Cortex of kidney (tissue), 1 donor: ENCODE results near the gene TAOK2.
"Not testable (repeated sequence)": the region's sequence is repeated elsewhere in the genome, so short reads cannot be mapped to it uniquely, and the experiment has no call there.

Experiments
- DNase-seq: peaks from one replicate; lab custom pipeline; 2025; lab: John Stamatoyannopoulos, UW

Gene TAOK2

DNA sequence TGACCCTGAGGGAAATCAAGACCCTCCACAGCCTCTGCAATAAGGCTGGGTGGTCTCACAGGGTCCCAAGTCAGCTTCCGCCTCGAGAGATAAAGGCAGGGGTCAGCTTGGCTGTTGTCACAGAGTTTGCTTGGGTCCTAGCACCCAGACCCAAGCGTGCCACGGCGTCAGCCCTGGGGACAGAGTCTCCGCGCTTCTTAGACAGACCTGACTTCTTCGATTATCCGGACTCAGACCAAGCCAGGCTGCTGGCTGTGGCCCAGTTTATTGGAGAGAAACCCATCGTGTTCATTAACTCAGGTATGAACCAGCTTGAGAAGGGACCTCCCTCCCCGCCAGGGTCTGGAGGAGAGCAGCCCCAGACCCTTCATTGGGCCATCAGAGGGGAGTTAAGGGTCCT, 49.9 kb downstream of the TAOK2 start:
- DNase-seq: no peak

- no peak for DNase-seq
These were observed 50.8 kb downstream of the TAOK2 start for GRCh38 chr16:30024451-30024850.

DNA sequence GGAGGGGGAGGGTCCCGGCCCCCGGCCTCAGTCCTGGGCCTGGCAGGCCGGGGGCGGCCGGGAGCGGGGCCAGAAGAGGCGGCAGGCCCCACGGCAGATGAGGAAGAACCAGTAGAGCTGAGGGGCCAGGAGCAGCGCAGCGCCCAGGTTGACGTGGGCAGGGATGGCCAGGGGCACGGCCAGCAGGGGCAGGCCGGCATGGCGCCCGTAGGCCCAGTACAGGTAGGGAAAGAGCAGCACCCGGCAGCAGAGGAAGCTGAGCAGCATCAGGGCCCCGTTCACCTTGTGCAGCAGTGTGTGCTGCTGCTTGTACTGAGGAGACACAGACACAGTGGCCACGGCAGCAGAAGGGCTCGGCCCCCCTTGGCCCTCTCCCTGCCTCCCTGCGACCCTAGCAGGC, 51.5 kb downstream of the TAOK2 start:
- no peak for DNase-seq

- DNase-seq: no peak
These were observed 51.9 kb downstream of the TAOK2 start for GRCh38 chr16:30025574-30025973.

DNA sequence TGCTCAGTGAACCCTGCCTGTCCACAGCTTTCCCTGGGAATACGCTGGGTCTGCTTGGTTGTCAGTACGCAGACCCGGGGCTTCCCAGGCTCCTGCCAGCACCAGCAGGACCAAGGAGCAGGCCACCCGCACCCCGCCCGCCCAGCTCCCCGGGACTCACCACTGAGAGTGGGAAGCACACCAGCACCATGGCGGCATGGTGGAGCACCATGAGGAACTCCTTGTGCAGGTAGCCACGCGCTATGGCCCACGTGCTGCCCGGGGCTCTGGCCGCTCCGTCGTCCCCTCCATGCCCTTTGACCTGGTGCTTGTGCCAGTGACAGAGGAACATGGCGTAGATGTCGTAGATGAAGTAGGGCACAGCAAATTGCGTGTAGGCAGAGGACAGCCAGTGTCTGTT, 52.8 kb downstream of the TAOK2 start:
- DNase-seq: no peak

DNA sequence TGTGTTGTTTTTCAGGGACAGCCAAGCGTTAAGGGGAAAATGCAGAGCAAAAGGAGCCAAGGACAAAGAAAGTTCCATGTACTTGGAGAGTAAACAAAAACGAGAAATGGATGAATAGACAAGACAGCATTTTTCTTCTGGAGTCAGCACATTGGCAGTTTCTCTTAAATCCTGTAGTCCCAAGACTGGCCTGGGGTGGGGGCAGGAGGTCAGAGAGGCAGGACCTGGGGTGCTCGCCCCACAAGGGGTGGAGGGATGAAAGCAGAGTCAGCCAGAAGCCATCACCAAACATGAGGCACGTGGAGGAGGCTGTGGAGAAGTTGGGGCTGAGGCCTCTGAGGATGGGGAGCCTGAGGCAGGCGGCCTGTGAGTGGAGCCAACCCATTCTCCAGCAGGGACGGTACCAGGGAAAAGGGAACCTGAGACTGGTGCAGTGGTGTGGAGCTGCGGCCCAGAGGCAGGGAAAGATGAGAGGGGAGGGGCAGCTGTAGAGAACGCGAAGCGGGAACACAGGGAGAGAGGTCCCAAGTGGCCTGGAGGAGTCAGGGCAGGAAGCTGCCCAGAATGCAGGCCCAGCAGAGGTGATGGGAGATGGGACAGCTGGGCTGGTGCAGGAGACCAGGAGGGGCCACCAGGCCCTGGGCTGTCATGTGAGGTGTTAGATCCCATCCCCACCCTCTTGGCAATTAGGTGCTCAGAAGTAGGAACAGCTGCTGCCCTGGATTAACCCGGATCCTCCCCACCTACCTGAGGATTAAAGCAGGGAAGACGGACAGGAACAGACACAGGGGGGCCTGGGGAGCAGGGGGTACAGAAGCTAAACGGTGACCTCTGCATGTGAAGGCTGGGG, 54.1 kb downstream of the TAOK2 start:
- DNase-seq: no peak

GRCh38 chr16:30028438-30029076, 54.9 kb downstream of the TAOK2 start:
- no peak for DNase-seq

DNA sequence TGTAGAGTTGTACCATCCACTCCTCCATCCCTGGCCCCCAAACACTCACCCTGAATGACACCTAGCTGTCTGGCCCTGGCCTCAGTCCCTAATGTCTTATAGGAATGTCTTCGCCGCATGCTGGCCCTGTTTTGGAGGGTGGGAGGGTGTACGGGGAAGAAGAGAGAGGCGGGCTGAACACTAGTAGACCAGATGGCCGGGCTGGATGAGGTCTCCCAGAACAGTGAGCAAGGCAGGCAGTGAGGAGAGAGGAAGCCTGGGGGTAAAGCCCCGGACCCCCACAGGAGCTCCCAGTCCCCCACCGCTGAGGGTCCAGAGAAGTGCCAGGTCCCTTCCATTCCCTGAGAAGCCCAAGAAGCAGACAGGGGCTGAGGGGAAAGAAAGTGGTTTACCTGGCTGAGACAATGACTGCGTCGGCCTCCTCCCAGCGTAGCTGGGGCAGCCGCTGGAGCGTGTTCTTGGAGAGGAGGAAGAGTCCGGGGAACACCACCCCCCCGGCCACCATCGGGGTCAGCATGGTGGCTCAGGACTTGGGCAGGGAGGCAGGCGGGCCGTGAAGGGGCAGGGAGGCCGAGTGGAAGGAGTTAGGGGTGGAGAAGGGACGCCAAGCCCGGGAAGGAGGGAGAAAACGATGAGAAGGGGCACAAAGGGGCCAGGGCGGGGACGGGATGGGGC, 56.5 kb downstream of the TAOK2 start:
- DNase-seq: no peak

- no peak for DNase-seq
These were observed 57.3 kb downstream of the TAOK2 start, which contains the start of gene TLCD3B for GRCh38 chr16:30030841-30031413. Gene TLCD3B, minus strand, starts transcription at chr16:30031271. Its CDS starts 744 bp downstream, at chr16:30030527.

DNA sequence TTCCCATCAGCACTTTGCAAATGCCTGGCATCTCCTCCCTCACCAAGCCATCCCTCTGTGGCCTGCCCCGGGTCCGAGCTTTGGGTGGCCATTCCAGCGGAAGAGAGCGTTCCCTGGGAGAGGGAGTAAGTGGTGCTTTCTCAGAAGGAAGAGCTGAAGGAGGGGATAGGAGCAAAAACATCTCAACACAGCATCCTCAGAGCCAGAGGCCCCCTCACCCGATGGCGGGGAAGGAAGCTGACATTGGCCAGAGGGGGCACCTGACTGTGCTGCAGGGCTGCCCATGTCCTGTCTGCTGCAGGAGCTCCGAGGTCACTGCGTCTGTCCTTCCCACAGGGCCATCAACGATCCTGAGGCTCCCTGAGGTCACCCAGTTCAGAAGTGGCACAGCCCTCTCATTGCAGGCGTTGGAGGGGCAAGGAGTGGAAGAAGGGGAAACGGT, 57.8 kb downstream of the TAOK2 start:
- DNase-seq: no peak

DNA sequence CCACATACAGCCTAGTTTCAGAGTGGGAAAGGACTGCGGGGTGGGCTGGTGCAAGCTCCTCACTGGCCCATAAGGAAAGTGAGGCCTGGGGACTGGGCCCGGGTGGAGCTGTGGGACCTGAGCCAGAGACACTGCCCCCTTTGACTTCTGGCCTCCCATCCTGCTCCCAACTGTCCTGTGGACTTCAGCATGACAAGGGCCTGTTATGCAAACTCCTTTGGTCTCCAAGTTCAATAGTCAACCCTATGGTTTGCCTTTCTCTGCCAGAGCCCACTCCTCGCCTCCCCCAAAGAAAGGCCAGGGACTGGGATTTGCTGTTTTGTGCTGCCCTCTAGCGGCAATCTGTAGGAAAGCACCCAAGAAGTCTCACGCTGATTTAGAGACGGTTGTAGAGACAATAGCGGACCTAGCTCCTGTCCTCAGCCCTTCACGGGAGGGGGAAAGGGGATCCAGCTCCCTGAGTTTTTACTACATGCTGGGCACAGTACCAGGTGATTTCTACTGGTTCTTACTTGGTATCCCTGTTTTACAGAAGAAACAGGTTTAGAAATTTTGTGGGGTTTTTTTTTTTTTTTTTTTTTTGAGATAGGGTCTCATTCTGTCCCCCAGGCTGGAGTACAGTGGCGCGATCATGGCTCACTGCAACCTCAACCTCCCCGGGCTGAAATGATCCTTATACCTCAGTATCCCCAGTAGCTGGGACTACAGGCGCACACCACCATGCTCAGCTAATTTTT, 58.6 kb downstream of the TAOK2 start:
- DNase-seq: no peak

DNA sequence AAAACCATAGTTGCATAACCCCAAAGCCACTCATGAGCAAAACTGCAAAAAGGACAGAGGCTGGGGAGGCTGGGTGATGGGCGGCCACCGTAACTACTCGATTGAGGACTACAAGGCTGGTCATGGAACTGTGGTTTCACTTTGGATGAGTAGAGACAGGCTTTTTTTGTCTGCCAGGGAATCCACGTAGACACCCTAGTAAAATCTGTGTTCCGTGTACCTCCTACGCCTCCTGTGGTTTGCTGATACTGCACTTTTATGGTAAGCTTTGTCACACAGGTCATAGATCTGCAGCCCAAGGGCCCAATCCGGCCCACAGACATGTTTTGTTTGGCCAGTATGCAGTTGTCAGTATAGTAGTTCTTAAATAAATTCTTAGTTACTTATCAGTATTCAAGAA, 59.6 kb downstream of the TAOK2 start:
- no peak for DNase-seq

DNA sequence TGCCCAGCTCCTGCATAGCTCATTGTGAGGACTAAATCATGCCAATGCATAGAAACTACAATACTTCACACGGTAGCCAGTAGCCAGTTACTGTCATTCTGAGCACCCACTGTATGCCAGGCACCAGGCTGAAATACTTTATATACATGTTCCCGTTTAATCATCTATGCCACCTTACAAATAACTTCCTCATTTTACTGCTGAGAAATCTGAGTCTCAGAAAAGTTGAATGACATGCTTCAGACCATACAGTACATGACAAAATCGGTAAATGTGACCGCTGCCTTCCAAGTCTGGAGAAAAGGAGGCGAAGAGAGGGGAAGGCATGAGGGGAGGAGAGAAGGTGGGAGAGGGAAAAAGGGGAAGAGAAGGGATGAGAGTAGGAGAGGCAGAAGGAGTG, 66.6 kb downstream of the TAOK2 start:
- no peak for DNase-seq

- not testable (repeated sequence) for DNase-seq
These were observed 67.0 kb downstream of the TAOK2 start for GRCh38 chr16:30040690-30041089.

DNA sequence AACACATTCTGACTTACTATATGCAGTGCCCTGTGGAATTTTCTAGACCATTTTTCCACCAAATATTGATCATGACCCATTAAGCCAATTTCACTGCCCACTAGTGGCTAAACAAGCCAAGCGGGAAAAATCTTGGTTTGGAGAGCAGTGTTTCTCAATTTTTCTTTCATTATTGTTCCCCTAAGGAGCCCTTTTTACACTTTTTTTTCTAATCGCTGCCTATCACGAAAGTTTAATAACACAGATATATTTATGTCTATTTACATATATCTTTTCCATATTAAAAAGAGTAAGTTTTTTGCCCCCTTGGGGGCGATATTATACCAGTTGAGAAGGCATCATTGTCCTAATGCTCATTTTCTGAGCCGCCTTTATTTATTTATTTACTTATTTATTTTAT, 68.2 kb downstream of the TAOK2 start:
- DNase-seq: no peak
